Muscle layer of duodenum (tissue), 2 donors: ENCODE data around the gene CACUL1.
"Not testable (repeated sequence)": the region's sequence is repeated elsewhere in the genome, so short reads cannot be mapped to it uniquely, and the experiment has no call there.

Source experiments
- H3K27ac ChIP-seq: one replicate; pipeline ENCODE4 v1.7.0; 2013; ENCODE audit warnings: mild to moderate bottlenecking, low read length
- H3K27me3 ChIP-seq: one replicate; pipeline ENCODE4 v1.7.0; 2013; ENCODE audit warnings: low read depth, mild to moderate bottlenecking, control low read depth, low read length
- H3K36me3 ChIP-seq, 2 donors: one replicate each; pipeline ENCODE4 v1.7.0; 2013; ENCODE audit warnings: low read length in 2 of 2, control low read depth in 1 of 2, mild to moderate bottlenecking in 1 of 2; ENCODE audit not compliant: insufficient read depth in 2 of 2, control insufficient read depth in 1 of 2
- H3K4me1 ChIP-seq, 2 donors: one replicate each; pipeline ENCODE4 v1.7.0; 2013; ENCODE audit warnings: low read length in 2 of 2, mild to moderate bottlenecking in 2 of 2, control low read depth in 1 of 2, moderate library complexity in 1 of 2; ENCODE audit not compliant: insufficient read depth in 2 of 2, control insufficient read depth in 1 of 2
- H3K4me3 ChIP-seq, 2 donors: one replicate each; pipeline ENCODE4 v1.7.0; 2013; ENCODE audit warnings: low read length in 2 of 2, low read depth in 1 of 2, mild to moderate bottlenecking in 1 of 2
- H3K9me3 ChIP-seq, 2 donors: one replicate each; pipeline ENCODE4 v1.7.0; 2013; ENCODE audit warnings: low read length in 2 of 2, control low read depth in 1 of 2, mild to moderate bottlenecking in 1 of 2; ENCODE audit not compliant: control insufficient read depth in 1 of 2
- donor health status: healthy.

The CACUL1 gene

DNA sequence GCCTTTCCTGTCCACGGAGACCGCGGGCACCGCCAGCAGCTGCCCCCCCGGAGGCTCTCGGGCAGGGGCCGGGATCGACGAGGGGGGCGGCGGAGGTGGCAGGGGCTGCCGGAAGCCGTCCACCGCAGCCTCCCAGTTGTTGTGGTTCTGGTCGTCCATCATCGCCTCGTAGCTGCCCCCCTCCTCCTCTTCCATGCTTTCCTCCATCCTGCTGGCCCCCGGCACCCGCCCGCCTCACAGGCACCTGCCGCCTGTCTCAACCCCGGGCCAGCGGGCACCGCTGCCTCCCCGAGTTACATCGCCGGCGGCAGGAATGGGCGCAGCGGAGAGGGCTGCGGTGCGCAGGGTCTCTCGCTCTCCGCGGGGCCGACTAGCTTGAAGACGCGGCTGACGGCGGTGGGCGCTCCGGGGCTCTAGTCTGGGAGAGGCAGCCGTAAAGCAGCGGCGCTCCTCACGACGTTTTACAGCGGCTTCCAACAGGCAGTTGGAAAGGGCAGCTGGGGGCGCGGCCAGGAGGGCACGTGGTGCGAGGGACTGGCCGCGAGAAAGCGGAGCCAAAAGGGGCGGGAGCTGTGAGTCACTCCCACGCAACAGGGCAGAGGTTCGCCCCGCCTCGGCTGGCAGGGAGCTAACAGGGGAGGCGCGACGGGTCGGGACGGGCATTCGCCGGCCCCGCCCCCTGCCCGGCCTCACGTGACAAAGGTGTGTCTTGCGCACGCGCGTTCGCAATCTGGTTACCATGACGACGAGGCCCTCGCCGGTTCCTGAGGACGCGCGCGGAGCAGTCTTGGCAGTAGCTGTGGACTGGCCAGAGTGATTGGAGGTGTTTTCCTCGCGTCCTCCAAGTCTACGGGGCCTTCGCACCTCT lies at the start of gene CACUL1:
Gene CACUL1, minus strand, starts transcription at position 415 of the 868 bp plus-strand sequence. Its CDS starts 208 bp downstream, at position 207.
- Histone ChIP-seq H3K9me3 (no peaks in the 10 kb centered on the region), H3K27ac (peak within 1 kb of the TSS; percentile 64), H3K4me1 (peaks cover 0 to 16% of the 10 kb centered on the region in 2 donors), H3K36me3 (no peaks in the 10 kb centered on the region), H3K4me3 (peak within 1 kb of the TSS; percentile 71 to 93), H3K27me3 (no peaks in the 10 kb centered on the region)

DNA sequence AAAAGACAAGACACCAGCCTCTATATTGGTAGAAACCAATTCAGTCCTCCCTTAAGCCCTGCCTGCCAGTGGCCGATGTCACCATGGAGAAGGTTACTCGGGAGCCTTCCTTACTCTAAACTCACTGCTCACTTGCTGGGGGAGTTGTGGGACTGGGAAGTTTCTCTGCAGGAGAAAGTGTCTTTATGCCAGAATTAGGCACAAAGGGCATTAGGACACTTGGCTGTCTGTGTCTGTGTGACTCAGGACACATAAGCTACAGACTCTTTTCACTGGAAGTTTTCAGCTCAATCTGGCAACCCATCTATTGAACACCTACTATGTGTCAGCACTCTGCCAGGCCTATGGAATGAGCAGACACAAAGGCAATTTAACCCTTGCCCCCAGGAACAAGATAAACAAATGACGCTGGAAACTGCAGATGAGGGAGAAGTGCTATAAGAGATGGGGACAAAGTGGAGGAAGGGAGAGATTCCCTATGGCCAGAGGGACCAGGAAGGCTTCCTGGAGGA lies 49.5 kb upstream of the CACUL1 start:
- Histone ChIP-seq H3K27me3 (no peaks in the 10 kb centered on the region), H3K4me1 (no peaks in the 10 kb centered on the region), H3K27ac (no peak overlapping the region), H3K36me3 (no peaks in the 10 kb centered on the region), H3K4me3 (no peak overlapping the region), H3K9me3 (no peaks in the 10 kb centered on the region)

DNA sequence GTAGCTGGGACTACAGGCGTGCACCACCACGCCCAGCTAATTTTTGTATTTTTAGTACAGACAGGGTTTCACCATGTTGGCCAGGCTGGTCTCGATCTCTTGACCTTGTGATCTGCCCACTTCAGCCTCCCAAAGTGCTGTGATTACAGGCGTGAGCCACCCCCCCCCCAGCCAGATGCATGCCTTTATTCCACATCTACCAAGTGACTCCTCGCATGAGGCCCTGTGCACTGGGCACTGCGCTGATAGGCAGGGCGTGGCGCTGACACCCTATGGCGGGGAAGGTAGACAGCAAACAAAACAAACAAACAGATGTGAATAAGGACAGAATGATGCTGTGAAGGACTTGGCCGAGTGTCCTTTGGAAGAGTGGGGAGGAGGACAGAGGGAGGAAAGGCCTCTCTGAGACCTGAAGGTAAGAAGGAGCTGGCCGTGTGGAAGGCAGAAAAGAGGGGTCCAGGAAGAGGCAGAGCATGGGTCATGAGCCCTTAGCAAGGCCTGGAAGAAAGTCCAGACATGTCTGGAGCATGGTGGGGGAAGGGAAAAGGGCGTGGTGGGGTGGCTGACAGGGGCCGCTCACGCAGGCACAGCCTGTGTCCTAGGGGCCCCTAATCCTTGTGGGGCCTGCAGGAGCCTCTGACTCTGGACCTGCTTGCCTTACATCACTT lies 47.5 kb upstream of the CACUL1 start:
- Histone ChIP-seq H3K4me1 (peaks cover 0 to 3% of the 10 kb centered on the region in 2 donors), H3K9me3 (no peaks in the 10 kb centered on the region), H3K27ac (no peak overlapping the region), H3K27me3 (no peaks in the 10 kb centered on the region), H3K4me3 (no peak overlapping the region), H3K36me3 (no peaks in the 10 kb centered on the region)

DNA sequence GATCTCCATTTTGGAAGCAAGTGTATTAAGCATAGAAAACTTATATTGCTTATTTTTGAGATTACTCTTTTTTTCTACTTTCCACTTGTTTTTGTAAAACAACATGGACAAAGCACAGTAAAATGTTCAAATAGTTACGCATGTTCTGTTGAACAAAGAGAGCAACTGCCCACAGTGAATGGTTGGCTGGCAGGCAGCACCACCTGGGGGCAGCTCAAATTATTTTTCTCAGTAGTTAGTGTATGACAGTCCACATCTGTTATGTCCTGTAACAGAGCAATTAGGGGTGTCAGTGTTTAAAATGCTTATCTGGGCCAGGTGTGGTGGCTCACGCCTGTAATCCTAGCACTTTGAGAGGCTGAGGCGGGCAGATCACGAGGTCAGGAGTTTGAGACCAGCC lies 46.1 kb upstream of the CACUL1 start:
- Histone ChIP-seq H3K4me1 (peaks cover 0 to 3% of the 10 kb centered on the region in 2 donors), H3K27ac (no peak overlapping the region), H3K27me3 (no peaks in the 10 kb centered on the region), H3K9me3 (no peaks in the 10 kb centered on the region), H3K36me3 (no peaks in the 10 kb centered on the region), H3K4me3 (no peak overlapping the region)

DNA sequence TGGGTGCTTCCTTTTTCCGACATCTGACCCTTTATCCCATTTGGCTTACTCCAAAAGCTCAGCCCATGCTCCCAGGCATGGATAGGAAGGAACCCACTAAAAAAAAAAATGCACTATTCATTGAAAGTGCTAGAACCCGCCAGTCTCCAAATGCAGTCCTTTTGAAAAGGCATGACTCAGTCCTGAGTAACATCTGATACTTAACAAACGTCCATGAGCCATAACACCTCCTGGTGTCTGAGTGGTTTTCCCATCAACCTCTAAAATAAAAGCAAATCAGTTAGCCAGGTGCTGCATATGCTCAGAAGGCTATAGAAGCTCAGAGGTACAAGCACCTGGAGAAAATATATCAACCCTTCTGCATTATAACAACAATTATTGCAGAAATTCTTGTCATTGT lies 45.0 kb upstream of the CACUL1 start:
- no peak overlapping the region for H3K4me3 ChIP-seq
- H3K4me1 ChIP-seq = peaks cover 0 to 3% of the 10 kb centered on the region in 2 donors
- H3K9me3 ChIP-seq = no peaks in the 10 kb centered on the region
- no peak overlapping the region for H3K27ac ChIP-seq
- no peaks in the 10 kb centered on the region for H3K36me3 ChIP-seq
- H3K27me3 ChIP-seq = no peaks in the 10 kb centered on the region

DNA sequence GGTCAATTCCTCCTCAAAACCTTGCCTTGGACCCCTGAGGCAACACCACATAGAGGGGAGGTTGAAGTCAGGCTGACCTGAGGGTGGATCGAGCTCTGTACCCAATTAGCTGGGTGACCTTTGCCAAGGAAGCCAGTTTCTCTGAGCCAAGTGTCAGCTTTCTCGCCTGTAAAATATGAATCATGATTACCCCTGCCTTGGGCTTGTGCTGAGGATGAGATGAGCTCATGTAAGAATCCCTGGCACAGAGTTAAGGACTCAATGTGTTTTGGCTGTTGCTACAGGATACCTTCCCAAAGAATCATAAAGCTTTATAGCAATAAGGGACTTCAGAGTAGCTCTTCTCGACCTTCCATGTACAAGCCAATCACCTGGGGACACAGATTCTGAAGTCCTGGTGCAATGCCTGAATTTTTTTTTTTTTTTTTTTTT lies 43.5 kb upstream of the CACUL1 start:
- H3K27me3 ChIP-seq = no peaks in the 10 kb centered on the region
- no peaks in the 10 kb centered on the region for H3K36me3 ChIP-seq
- peaks cover 0 to 3% of the 10 kb centered on the region in 2 donors for H3K4me1 ChIP-seq
- H3K9me3 ChIP-seq = no peaks in the 10 kb centered on the region
- no peak overlapping the region for H3K4me3 ChIP-seq
- no peak overlapping the region for H3K27ac ChIP-seq

DNA sequence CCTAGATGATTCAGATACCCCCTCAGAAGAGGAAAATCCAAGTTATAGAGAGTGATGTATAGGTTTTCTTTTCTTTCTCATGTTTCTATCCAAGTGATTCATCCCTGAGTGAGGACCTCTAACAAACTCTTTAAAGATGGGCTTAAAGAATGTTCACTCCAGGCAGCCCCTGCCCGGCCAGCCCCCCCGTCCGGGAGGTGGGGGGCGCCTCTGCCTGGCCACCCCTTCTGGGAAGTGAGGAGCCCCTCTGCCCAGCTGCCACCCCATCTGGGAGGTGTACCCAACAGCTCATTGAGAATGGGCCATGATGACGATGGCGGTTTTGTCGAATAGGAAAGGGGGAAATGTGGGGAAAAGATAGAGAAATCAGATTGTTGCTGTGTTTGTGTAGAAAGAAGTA lies 40.2 kb upstream of the CACUL1 start:
- not testable (repeated sequence) for H3K4me3 ChIP-seq, H3K27ac ChIP-seq, H3K36me3 ChIP-seq, H3K4me1 ChIP-seq, H3K27me3 ChIP-seq, H3K9me3 ChIP-seq

DNA sequence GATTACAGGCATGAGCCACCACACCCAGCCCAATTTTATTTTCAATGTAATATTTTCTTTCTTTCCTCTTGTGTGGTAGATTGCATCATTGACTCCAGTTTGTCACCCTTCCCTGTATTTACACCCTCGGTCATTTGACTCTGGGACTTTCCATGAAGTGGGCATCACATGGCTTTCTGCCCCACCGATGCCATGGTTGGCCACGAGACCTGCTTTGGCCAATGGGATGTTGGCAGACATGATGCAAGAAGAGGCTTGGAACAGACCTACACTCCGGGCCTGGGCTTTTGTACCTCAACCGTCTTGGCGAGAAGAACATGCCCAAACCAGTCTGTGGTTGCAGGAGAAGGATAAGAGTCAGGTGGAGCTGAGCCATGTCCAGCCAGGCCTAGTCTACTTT lies 38.8 kb upstream of the CACUL1 start:
- Histone ChIP-seq H3K27ac (no peak overlapping the region), H3K9me3 (no peaks in the 10 kb centered on the region), H3K27me3 (no peaks in the 10 kb centered on the region), H3K4me3 (no peak overlapping the region), H3K36me3 (no peaks in the 10 kb centered on the region), H3K4me1 (peaks cover 0 to under 1% of the 10 kb centered on the region in 2 donors)

DNA sequence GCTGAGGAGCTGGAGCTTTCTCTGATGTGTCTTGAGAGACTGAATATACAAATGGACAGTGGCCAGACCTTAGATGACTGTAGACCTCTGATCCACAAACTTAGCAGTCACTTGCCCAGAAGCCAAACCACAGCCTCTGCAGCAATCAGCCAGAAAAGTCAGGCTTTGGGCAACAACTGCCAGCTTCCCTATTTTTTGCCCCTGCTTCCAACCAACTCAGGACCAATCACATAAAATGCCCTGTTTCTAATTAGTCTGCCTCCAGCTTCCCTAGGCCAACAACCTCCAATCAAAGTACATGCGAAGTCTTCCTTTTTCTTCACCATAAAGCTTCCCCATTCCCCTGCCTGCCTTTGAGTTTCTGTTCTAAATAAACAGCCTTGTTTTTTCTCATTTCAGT lies 37.8 kb upstream of the CACUL1 start:
- Histone ChIP-seq H3K36me3 (no peaks in the 10 kb centered on the region), H3K4me3 (no peak overlapping the region), H3K9me3 (no peaks in the 10 kb centered on the region), H3K27me3 (no peaks in the 10 kb centered on the region), H3K27ac (peak overlapping the region; percentile 10), H3K4me1 (no peaks in the 10 kb centered on the region)

DNA sequence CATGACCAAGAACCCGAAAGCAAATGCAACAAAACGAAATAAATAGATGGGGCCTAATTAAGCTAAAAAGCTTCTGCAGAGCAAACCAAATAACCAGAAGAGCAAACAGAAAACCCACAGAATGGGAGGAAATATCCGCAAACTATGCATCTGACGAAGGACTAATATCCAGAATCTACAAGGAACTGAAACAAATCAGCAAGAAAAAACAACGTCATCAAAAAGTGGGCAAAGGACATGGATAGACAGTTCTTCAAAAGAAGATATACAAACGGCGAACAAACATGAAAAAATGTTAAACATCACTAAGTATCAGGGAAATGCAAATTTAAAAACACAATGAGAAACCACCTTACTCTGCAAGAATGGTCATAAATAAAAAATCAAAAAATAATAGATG lies 35.3 kb upstream of the CACUL1 start:
- no peaks in the 10 kb centered on the region for H3K36me3 ChIP-seq
- no peak overlapping the region for H3K4me3 ChIP-seq
- H3K9me3 ChIP-seq = no peaks in the 10 kb centered on the region
- H3K4me1 ChIP-seq = no peaks in the 10 kb centered on the region
- no peaks in the 10 kb centered on the region for H3K27me3 ChIP-seq
- no peak overlapping the region for H3K27ac ChIP-seq

DNA sequence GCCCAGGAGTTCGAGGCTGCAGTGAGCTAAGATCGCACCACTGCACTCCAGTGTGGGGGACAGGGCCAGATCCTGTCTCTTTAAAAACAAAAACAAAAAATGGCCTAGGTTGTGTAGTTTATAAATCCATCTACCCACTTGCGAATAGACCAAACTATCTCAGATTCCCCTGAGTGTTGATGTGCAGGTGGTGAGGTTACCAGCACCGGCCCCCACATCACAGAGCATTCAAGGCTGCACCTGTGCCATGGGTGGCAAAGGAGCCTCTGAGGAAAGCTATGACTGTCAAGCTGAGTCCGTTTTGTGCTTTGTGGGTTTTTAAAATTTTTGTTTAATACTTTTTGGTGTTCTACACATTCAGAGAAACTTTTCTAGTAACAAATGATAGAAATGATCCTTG lies 30.8 kb upstream of the CACUL1 start:
- Histone ChIP-seq H3K4me3 (no peak overlapping the region), H3K4me1 (no peaks in the 10 kb centered on the region)

More for the DNA sequence above, 30.8 kb upstream of the CACUL1 start:
- Histone ChIP-seq H3K27me3 (no peaks in the 10 kb centered on the region), H3K36me3 (no peaks in the 10 kb centered on the region), H3K27ac (no peak overlapping the region), H3K9me3 (no peaks in the 10 kb centered on the region)
